Measurements from ENCODE around the gene SPINT4.
"Not testable (repeated sequence)": the region's sequence is repeated elsewhere in the genome, so short reads cannot be mapped to it uniquely, and the experiment has no call there.

SPINT4 gene

GRCh38 chr20:45764618-45765282 lies 42.6 kb downstream of the SPINT4 start:
- not testable (repeated sequence) for DNase-seq (ENCODE audit: low read depth in 1 of 2, low spot score in 1 of 2)

DNA sequence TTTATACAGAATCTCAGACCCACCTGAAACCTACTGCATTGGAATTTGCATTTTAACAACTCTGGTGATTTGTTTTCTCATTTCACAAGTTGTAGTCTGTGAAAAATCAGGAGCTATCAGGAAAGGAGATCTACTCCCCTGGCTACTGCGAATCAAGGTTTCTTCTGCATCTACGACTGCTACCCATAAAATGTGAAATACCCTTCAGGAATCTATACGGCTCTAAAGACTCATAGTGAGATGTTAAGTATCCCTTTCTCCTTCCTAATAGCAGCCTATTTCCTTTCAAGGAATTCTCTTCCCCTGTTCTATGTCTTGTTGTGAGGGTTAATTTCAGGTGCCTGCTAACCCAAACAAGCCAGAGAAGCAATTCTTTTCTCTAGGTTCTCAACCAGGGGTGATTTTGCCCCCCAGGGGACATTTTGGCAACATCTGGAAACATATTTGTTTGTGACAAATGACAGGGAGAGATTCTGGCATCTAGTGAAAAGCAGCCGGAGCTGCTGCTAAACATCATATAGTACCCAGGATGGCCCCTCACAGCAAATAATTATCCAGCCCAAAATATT lies 43.2 kb downstream of the SPINT4 start:
- no peak for DNase-seq (ENCODE audit: low read depth in 1 of 2, low spot score in 1 of 2)

DNA sequence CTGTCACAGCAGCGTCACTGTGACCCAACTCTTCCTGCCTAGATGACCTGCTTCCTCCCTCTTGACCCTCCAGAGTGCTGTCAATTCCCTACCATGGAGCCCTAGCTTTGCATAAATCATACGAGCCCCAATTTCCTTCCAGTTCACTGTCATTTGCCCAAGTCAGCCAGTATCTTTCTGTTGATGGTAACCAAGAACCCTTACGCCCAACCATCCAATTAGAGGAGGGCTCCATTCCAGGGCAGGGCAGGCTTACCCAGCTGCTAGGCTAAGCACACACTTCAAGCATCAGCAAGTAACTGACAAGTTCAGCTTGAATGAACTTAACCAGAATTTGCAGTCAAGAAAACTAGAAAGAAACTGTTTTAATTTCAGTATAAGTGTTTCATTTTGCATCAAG lies 43.8 kb downstream of the SPINT4 start:
- DNase-seq (ENCODE audit: low read depth in 1 of 2, low spot score in 1 of 2), result no peak

DNA sequence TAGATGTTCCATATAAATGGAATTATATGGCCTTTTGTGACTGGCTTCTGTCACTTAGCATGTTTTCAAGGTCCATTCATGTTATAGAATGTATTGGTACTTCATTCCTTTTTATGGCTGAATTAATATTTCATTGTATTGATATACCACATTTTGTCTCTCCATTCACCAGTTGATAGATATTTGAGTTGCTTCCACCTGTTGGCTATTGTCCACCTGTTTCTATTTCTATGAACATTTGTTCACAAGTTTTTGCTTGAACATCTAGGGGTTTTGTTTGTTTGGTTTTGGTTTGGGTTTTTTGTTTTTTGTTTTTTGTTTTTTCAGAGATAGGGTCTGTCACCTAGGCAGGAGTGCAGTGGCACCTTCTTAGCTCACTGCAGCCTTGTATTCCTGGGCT lies 46.3 kb downstream of the SPINT4 start:
- no peak for DNase-seq (ENCODE audit: low read depth in 1 of 2, low spot score in 1 of 2)

- peak; percentile 68 to 70 for DNase-seq (ENCODE audit: low read depth in 1 of 2, low spot score in 1 of 2)
Measured at GRCh38 chr20:45771182-45771759, 49.1 kb downstream of the SPINT4 start.

- DNase-seq (ENCODE audit: low read depth in 1 of 2, low spot score in 1 of 2), result no peak
Measured at GRCh38 chr20:45772693-45773092, 50.5 kb downstream of the SPINT4 start.

GRCh38 chr20:45774945-45775344 lies 52.8 kb downstream of the SPINT4 start:
- no peak for DNase-seq (ENCODE audit: low read depth in 1 of 2, low spot score in 1 of 2)

DNA sequence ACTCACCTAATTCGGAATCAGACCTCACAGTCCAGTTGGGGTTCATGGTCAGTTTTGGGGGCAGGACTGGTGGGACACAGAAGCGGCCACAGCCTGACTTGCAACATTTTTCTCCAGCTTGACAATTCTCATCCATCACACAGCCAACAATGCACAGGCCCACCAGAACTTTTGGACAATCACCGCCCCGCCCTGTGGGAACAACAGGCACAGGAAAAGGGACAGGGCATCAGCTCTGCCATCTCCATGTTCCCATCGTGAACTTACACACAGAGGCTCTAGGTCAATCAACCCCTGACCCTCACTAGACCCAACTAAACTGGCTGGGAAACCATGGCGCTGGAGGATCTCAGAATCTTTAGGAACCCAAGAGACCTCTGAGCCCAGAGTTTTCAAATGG lies 53.3 kb downstream of the SPINT4 start:
- no peak for DNase-seq (ENCODE audit: low read depth in 1 of 2, low spot score in 1 of 2)

Measured in activated CD4-positive, alpha-beta T cell treated with anti-CD3 and anti-CD28 coated beads, Interleukin-2, amount 50 U/mL, for 24 hours (primary cell).